ENCODE measurements around the gene SEPTIN11. TPM values are rescaled to one million over a fixed set of nuclear protein-coding genes. Genes with fewer than 3 reads are reported as not detected.

The SEPTIN11 gene
- total RNA-seq, 1 donor from 2014 or later = 460 TPM

- H3K9me3 Mint-ChIP-seq (ENCODE audit: unreplicated experiment) = peaks cover 4% of the 10 kb centered on the region
- no peak for DNase-seq (ENCODE audit: extremely low spot score, unreplicated experiment)
- H3K27me3 Mint-ChIP-seq (ENCODE audit: unreplicated experiment) = no peaks in the 10 kb centered on the region
- no peak overlapping the region for H3K4me3 Mint-ChIP-seq (ENCODE audit: unreplicated experiment)
- no peak for TF ChIP-seq CTCF (IDR thresholded peaks at IDR 0.05)
- peaks cover 68% of the 10 kb centered on the region for H3K4me1 Mint-ChIP-seq (ENCODE audit: unreplicated experiment)
- H3K36me3 Mint-ChIP-seq (ENCODE audit: unreplicated experiment) = peaks cover 18% of the 10 kb centered on the region
- no peak overlapping the region for H3K27ac Mint-ChIP-seq (ENCODE audit: unreplicated experiment)
These were observed 15.2 kb downstream of the SEPTIN11 start for GRCh38 chr4:76964769-76965168.

- H3K27ac Mint-ChIP-seq (ENCODE audit: unreplicated experiment) = no peak overlapping the region
- H3K27me3 Mint-ChIP-seq (ENCODE audit: unreplicated experiment) = no peaks in the 10 kb centered on the region
- H3K4me3 Mint-ChIP-seq (ENCODE audit: unreplicated experiment) = no peak overlapping the region
- peaks cover 4% of the 10 kb centered on the region for H3K9me3 Mint-ChIP-seq (ENCODE audit: unreplicated experiment)
- peaks cover 66% of the 10 kb centered on the region for H3K4me1 Mint-ChIP-seq (ENCODE audit: unreplicated experiment)
- peaks cover 14% of the 10 kb centered on the region for H3K36me3 Mint-ChIP-seq (ENCODE audit: unreplicated experiment)
- TF ChIP-seq CTCF (IDR thresholded peaks at IDR 0.05) = no peak
- DNase-seq (ENCODE audit: extremely low spot score, unreplicated experiment) = no peak
These were observed 16.5 kb downstream of the SEPTIN11 start for GRCh38 chr4:76965866-76966579.

GRCh38 chr4:76968937-76969336 lies 19.4 kb downstream of the SEPTIN11 start:
- Mint-ChIP-seq H3K4me1 (ENCODE audit: unreplicated experiment) (peaks cover 66% of the 10 kb centered on the region), H3K27me3 (ENCODE audit: unreplicated experiment) (no peaks in the 10 kb centered on the region), H3K4me3 (ENCODE audit: unreplicated experiment) (no peak overlapping the region), H3K36me3 (ENCODE audit: unreplicated experiment) (peaks cover 24% of the 10 kb centered on the region), H3K27ac (ENCODE audit: unreplicated experiment) (peak overlapping the region; percentile 81), H3K9me3 (ENCODE audit: unreplicated experiment) (peaks cover 4% of the 10 kb centered on the region)
- no peak for DNase-seq (ENCODE audit: extremely low spot score, unreplicated experiment)
- no peak for TF ChIP-seq CTCF (IDR thresholded peaks at IDR 0.05)

GRCh38 chr4:76969495-76969894 lies 19.9 kb downstream of the SEPTIN11 start:
- DNase-seq (ENCODE audit: extremely low spot score, unreplicated experiment) = no peak
- no peak overlapping the region for H3K4me3 Mint-ChIP-seq (ENCODE audit: unreplicated experiment)
- H3K36me3 Mint-ChIP-seq (ENCODE audit: unreplicated experiment) = peaks cover 22% of the 10 kb centered on the region
- H3K27ac Mint-ChIP-seq (ENCODE audit: unreplicated experiment) = peak overlapping the region; percentile 81
- TF ChIP-seq CTCF (IDR thresholded peaks at IDR 0.05) = no peak
- peaks cover 69% of the 10 kb centered on the region for H3K4me1 Mint-ChIP-seq (ENCODE audit: unreplicated experiment)
- no peaks in the 10 kb centered on the region for H3K9me3 Mint-ChIP-seq (ENCODE audit: unreplicated experiment)
- H3K27me3 Mint-ChIP-seq (ENCODE audit: unreplicated experiment) = no peaks in the 10 kb centered on the region

GRCh38 chr4:76969941-76970529 lies 20.5 kb downstream of the SEPTIN11 start:
- no peak for DNase-seq (ENCODE audit: extremely low spot score, unreplicated experiment)
- Mint-ChIP-seq H3K4me3 (ENCODE audit: unreplicated experiment) (no peak overlapping the region), H3K27me3 (ENCODE audit: unreplicated experiment) (no peaks in the 10 kb centered on the region), H3K36me3 (ENCODE audit: unreplicated experiment) (peaks cover 23% of the 10 kb centered on the region), H3K9me3 (ENCODE audit: unreplicated experiment) (no peaks in the 10 kb centered on the region), H3K4me1 (ENCODE audit: unreplicated experiment) (peaks cover 71% of the 10 kb centered on the region), H3K27ac (ENCODE audit: unreplicated experiment) (peak overlapping the region; percentile 77)
- no peak for TF ChIP-seq CTCF (IDR thresholded peaks at IDR 0.05)
